ENCODE data around the gene HNRNPM. TPM values are rescaled to one million over a fixed set of nuclear protein-coding genes. Genes with fewer than 3 reads are reported as not detected.
A peak's percentile ranks its signal among the peaks of the same experiment; 100 is the strongest.

Gene HNRNPM
- total RNA-seq, 1 experiment from 2014 or later = 468 TPM

DNA sequence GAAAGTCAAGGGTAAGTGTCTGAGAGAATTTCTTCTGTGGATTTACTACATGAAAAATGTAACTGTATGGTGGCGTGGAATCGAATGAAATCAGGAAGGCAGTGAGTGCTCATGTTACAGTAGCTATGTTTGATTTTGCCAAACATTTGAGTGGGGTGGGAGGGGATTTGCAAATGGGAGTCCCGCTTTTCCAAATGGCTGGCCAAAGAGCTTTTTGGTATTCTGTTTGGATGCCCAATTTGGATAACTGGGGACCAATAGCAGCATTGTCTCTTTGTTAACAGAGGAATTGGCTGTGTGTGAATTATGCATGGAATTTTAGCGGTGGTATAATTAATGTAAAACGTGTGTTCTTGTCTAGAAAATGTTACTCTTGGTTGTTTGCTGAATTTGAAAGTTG, 17.8 kb downstream of the HNRNPM start:
- H4K20me1 ChIP-seq (ENCODE audit: control insufficient read depth, insufficient read depth, insufficient read length) = no peaks in the 10 kb centered on the region
- no peak overlapping the region for H3K4ac ChIP-seq (ENCODE audit: low read depth, low read length)
- Mint-ChIP-seq H3K4me3 (no peak overlapping the region), H3K4me1 (peaks cover 35 to 40% of the 10 kb centered on the region in 2 experiments), H3K27ac (peak overlapping the region in 2 of 3 experiments; percentile 11 to 65; a peak in 3 of 7 replicates), H3K27me3 (ENCODE audit: low read depth) (no peaks in the 10 kb centered on the region), H3K36me3 (ENCODE audit: insufficient read depth in 1 of 3, low read depth in 3 of 3) (peaks cover 38 to 78% (median 65%) of the 10 kb centered on the region in 3 experiments; a peak in 6 of 7 replicates), H3K9me3 (no peaks in the 10 kb centered on the region)
- no peak overlapping the region for H2BK120ac ChIP-seq (ENCODE audit: low read depth, low read length, poor library complexity, severe bottlenecking)
- H3K79me2 ChIP-seq (ENCODE audit: insufficient read depth, low read length) = peaks cover 56% of the 10 kb centered on the region
- no peak overlapping the region for H2BK20ac ChIP-seq (ENCODE audit: low read depth, low read length, poor library complexity, severe bottlenecking)
- no peak overlapping the region for H3K4me2 ChIP-seq (ENCODE audit: insufficient read depth, insufficient read length, low read length)
- H3K27ac ChIP-seq (ENCODE audit: insufficient read length, low read depth, low read length) = no peak overlapping the region
- no peaks in the 10 kb centered on the region for H3K23me2 ChIP-seq (ENCODE audit: insufficient read length, low read depth, low read length, poor library complexity, severe bottlenecking)
- H3K18ac ChIP-seq (ENCODE audit: insufficient read length, low read depth, low read length) = no peak overlapping the region
- DNase-seq = no peak
- no peak overlapping the region for H3K23ac ChIP-seq (ENCODE audit: insufficient read length, low read depth, low read length)
- no peak overlapping the region for H2AFZ ChIP-seq (ENCODE audit: low read length)
- H3K56ac ChIP-seq (ENCODE audit: insufficient read length, low read depth, low read length) = no peak overlapping the region
- H2BK15ac ChIP-seq (ENCODE audit: low read depth, low read length) = no peak overlapping the region
- H2AK5ac ChIP-seq (ENCODE audit: insufficient read length, low read length) = no peak overlapping the region
- H2BK5ac ChIP-seq (ENCODE audit: insufficient read length, low read length) = no peak overlapping the region
- H3K4me1 ChIP-seq (ENCODE audit: insufficient read depth, low read length) = peaks cover 2% of the 10 kb centered on the region; the same call in 1 of the 2 replicates
- H3K9ac ChIP-seq (ENCODE audit: extremely low read depth, insufficient read length, low read length) = no peak overlapping the region
- H3K79me1 ChIP-seq (ENCODE audit: insufficient read depth, low read depth, low read length, poor library complexity, severe bottlenecking) = peaks cover 14% of the 10 kb centered on the region
- H4K5ac ChIP-seq (ENCODE audit: insufficient read length, low read depth, low read length) = no peak overlapping the region
- H3K14ac ChIP-seq (ENCODE audit: insufficient read depth, low read length) = no peak overlapping the region
- no peak overlapping the region for H3T11ph ChIP-seq (ENCODE audit: low read length)
- H4K91ac ChIP-seq (ENCODE audit: insufficient read length, low read depth, low read length) = no peak overlapping the region
- H3K27me3 ChIP-seq (ENCODE audit: insufficient read depth, low read length) = no peaks in the 10 kb centered on the region
- no peak overlapping the region for H4K8ac ChIP-seq (replicated peaks; ENCODE audit: insufficient read length, low read depth, low read length)
- TF ChIP-seq, protein P1, sequence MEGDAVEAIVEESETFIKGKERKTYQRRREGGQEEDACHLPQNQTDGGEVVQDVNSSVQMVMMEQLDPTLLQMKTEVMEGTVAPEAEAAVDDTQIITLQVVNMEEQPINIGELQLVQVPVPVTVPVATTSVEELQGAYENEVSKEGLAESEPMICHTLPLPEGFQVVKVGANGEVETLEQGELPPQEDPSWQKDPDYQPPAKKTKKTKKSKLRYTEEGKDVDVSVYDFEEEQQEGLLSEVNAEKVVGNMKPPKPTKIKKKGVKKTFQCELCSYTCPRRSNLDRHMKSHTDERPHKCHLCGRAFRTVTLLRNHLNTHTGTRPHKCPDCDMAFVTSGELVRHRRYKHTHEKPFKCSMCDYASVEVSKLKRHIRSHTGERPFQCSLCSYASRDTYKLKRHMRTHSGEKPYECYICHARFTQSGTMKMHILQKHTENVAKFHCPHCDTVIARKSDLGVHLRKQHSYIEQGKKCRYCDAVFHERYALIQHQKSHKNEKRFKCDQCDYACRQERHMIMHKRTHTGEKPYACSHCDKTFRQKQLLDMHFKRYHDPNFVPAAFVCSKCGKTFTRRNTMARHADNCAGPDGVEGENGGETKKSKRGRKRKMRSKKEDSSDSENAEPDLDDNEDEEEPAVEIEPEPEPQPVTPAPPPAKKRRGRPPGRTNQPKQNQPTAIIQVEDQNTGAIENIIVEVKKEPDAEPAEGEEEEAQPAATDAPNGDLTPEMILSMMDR (conservative IDR thresholded peaks at IDR 0.05) = no peak
- 100% methylated on average over 2 of the region's 5 CpGs for WGBS (ENCODE audit: extremely low coverage, insufficient read length, low lambda C conversion rate)
- no peaks in the 10 kb centered on the region for H3K9me3 ChIP-seq (ENCODE audit: control insufficient read depth, low read depth, low read length)
- no peak overlapping the region for H2BK12ac ChIP-seq (ENCODE audit: insufficient read length, low read depth, low read length)

Data from H9 (cell line).